ENCODE results near the gene MEGF6.
"Not testable (repeated sequence)": the region's sequence is repeated elsewhere in the genome, so short reads cannot be mapped to it uniquely, and the experiment has no call there.

The MEGF6 gene

DNA sequence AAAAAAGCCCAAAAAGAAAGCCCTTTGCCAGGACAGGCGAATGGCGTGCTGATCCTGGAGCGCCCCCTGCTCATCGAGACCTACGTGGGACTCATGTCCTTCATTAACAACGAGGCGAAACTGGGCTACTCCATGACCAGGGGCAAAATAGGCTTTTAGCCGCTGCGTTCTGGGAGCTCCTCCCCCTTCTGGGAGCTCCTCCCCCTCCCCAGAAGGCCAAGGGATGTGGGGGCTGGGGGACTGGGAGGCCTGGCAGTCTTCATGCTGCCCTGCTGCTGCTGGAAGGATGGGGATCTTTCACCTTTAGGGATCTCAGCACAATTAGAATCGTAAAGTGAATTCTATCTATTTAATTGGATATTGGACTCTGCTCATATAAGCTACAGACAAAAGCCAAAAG, 17.1 kb upstream of the MEGF6 start:
- DNase-seq, result no peak

DNA sequence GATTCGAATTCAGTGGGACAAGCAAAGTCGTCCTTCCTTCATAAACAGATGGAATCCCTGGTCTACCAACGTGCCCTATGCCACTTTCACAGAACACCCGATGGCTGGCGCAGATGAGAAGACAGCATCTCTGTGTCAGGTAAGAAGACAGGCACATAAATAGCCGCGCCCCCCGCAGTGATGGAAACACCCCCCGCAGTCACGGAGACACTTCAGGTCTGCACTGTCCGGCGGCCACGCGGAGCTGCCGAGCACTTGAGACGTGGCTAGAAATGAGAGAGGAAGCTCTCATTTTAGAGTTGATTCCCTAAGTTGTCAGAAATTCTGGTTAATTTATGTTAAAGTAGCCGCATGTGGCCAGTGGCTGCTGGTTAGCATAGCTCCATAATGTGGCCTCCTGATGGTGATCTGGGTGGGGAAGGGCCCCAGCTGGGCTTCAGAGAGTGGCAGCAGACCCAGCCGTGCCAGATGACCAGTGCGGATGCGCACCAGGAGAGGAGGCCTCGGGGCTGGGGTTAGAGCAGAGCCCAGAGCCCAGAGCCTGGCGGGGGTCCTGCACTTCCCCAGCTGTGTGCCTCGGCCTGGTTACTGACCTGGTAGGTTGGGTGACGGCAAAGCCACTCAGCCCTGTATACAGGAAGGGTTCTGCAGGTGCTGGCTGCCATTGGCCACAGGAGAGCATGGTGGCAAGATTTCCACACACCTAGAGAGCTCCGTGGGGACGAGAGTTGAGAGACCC, 16.4 kb upstream of the MEGF6 start:
- no peak for DNase-seq

DNA sequence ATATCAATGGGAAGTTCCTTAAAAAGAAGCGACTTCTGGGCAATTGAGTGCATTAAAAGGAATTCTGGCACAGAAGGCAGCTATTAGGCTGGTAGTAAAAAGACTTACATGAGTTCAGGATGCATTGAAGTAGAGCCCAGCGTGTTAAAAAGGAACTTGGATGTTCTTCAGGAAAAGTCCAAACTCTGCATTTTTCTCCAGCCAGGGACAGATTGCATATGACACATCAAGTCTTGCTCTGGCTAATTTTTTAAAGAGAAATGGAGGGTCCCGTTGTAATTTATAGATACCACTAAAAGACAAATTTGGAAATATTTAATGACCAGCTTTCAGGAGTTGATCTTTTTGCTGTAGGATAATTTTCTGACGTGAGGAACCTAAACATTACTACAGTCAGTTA, 14.7 kb upstream of the MEGF6 start:
- no peak for DNase-seq

DNA sequence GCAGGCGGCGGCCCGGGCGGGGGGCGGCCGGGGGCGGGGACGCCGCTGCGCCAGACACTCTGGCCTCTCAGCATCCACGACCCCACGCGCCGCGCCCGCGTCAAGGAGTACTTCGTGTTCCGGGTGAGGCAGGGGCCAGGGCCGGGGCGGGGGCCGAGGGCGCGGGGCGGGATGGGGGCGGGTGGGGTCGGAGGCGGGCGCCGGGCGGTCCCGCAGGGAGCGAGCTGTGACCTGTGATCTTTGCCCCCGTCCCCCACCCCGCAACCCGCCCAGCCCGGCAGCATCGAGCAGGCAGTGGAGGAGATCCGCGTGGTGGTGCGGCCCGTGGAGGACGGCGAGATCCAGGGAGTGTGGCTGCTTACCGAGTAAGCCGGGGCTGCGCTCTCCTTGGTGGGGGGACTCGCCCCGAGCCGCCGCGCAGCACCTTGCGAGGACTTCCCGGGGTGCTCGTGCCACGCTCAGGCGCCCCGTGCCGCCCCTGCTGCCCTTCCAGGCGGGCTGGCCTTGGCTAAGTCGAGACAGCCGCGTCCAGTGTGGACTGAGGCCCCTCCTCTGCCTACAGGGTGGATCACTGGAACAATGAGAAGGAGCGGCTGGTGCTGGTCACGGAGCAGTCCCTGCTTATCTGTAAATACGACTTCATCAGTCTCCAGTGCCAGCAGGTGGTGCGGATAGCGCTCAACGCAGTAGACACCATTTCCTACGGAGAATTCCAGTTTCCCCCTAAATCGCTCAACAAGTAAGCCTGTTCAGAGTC, 14.0 kb upstream of the MEGF6 start:
- peak; percentile 44 for DNase-seq

DNA sequence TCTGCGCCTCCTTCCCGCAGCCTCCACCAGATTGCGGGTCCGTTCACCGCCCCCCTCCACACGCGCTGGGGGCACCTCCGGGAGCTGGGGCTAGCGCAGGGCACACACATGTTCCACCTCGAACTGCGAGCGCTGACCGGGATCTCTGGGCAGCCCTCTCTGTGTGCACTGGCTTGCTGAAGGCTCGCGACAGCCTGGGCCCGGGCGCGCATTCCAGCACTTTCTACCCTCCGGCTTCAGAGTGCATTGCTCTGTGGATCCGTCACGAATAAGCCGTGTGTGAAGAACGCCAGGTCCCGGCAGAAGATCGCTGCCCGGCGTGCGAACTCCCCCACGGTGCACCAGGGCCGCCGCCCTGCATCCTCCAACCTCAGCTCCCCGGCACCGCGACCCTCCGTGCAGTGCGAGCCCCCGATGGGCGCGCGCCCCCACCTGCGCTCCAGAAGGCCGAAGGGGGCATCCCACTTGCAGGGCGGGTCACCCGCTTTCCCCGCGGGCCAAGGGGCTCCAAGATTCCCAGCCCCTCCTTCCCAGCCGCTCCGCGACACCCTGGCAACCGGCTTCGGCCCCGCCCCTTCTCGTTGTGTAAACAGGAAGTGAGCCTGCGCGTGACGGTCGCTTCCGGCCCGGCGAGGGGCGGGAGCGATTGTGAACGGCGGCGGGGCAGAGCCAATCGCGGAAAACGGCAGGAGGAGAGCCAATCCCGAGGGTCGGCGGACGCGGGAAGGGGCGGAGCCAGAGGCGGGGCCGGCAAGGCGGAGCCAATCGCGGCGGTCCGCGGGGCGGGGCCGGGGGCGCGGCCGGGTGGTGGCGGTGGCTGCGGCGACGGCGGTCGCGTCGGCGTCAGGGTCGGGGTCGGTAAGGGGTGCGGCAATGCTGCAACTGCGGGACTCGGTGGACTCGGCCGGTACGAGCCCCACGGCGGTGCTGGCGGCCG, 13.2 kb upstream of the MEGF6 start, which contains the start of gene TPRG1L:
TSS of gene TPRG1L (plus strand) at position 816 of the 937 bp plus-strand sequence. CDS start at position 874, 58 bp downstream.
- DNase-seq, result peak; percentile 99

DNA sequence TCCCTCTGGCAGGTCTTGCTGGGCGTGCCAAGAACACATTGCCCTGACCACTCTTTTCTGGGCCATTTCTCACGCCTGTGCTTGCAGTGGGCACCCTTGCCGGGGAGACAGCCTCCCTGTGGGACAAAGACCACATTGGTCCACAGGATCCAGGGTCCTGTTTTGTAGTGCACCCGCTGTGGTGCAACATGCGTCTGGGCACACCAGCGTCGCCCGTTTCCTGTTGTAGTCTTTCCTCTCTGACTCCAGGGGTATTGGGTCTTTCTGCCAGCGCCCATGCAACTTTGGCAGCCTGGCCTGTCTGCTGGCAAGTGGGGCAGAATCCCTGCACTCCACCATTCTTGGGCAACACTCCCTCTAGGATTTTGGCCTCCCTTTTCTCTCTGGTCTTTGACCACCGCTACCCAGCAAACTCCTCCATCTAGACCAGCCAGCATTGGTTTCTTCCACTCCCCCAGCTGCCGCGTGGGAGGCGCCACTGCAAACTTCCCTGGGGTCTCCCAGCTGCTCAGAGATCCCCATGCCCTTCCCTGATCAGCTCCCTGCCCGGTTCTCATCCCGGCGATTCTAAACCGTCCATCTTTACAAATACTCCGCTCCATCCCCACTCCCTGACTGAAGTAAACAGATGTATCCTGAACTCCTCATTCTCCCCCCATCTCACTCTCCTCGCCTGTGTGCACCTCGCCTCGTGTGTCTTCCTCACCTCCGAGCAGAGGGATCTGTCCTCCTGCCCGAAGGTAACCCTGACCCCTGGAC, 12.3 kb upstream of the MEGF6 start:
- DNase-seq, result no peak

DNA sequence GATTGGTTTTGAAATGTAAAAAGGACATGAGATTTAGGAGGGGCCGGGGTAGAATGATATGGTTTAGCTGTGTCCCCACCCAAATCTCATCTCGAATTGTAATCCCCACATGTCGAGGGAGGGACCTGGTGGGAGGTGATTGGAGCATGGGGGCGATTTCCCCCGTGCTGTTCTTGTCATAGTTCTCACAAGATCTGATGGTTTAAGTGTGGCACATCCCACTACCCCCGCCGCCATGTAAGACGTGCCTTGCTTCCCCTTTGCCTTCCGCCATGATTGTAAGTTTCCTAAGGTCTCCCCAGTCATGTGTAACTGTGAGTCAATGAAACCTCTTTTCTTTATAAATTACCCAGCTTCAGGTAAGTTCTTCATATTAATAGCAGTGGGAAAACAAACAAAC, 10.8 kb upstream of the MEGF6 start:
- DNase-seq, result not testable (repeated sequence)

DNA sequence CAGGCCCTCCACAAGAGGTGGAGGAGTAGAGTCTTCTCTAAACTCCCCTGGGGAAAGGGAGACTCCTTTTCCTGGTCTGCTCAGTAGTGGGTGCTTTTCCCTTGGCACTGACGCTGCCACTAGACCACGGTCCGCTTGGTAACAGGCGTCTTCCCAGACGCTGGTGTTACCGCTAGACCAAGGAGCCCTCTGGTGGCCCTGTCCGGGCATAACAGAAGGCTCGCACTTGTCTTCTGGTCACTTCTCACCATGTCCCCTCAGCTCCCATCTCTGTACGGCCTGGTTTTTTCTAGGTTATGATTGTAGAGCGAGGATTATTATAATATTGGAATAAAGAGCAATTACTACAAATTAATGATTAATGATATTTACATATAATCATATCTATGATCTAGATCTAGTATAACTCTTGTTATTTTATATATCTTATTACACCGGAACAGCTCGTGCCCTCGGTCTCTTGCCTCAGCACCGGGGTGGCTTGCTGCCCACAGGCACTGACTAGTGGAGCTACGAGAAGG, 9.9 kb upstream of the MEGF6 start:
- DNase-seq, result not testable (repeated sequence)

DNA sequence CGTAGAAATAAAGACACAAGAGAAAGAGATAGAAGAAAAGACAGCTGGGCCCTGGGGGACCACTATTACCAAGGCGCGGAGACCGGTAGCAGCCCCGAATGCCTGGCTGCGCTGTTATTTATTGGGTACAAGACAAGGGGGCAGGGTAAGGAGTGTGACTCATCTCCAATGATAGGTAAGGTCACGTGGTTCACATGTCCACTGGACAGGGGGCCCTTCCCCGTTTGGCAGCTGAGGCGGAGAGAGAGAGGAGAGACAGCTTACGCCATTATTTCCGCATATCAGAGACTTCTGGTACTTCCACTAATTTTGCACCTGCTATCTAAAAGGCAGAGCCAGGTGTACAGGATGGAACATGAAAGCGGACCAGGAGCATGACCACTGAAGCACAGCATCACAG, 9.4 kb upstream of the MEGF6 start:
- no peak for DNase-seq

DNA sequence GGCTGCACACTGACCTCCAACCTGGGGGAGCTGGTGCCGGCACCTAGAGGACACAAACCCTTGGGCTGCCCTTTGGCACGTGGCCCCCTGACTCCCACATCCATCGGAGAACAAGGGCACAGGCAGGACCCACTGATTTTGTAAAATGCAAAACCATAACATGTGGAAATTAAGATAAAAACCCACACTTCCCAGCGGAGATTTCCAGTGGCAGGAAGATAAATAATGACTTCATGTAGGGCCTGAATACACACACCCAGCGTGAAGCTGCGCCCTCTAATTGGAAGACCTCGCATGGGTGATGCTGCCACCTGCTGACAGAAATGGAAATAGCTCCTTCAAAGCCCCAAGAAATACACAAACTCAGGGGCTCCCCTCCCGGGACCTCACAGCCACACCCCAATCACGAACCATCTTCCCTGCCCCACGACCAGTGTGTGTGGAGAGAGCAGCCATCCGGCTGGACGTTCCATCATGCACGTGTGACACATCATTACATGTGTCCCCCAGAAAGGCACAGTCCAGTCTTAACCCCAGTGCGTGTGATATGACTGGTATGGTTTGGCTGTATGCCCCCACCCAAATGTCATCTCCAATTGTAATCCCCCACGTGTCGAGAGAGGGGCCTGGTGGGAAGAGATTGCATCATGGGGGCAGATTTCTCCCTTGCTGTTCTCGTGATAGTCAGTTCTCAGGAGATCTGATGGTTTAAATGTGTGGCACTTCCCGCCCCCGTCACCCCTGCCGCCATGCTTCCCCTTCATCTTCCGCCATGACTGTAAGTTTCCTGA, 7.8 kb upstream of the MEGF6 start:
- peak; percentile 83 for DNase-seq

DNA sequence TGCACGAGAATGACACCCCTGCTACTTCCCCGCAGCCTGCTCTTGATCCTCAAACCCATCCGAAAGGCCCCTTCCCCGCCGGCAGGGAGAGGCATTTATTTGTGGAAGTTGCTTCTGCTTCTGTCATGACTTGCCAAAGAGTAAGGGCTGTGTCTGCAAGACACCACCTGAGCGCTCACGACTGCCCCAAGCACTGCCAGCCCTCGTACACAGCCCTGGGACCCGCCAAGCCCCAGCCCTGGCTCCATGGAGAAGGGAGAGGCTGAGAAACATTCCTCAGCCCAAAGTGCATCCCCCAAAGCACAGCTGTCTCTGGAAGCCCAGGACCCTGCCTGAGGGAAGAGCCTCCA, 7.2 kb upstream of the MEGF6 start:
- DNase-seq, result no peak

DNA sequence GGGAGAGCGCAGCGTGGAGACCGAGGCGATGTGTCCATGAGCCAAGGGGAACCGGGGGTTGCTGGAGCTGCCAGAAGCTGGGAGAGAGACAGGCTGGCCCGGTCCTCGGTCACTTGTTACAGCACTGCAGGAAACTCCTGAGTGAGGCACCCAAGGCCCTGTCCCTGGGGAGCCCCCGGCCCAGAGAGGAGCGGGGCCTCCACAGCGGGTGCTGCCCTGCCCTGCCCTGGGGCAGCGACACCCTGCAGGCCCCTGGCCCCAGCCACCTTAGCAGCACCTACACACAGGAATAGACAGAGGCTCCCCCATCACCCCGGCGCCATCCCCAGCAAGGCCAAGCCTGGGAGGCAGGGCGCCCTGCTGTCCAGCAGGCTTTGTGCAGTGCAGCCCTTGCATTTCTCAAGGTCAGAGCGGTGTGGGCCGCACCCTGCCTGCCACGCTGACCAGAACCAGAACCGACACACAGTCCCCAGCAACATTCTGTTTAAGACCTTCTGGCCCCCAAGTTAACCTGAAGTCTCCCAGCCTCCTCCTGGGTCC, 6.6 kb upstream of the MEGF6 start:
- no peak for DNase-seq

DNA sequence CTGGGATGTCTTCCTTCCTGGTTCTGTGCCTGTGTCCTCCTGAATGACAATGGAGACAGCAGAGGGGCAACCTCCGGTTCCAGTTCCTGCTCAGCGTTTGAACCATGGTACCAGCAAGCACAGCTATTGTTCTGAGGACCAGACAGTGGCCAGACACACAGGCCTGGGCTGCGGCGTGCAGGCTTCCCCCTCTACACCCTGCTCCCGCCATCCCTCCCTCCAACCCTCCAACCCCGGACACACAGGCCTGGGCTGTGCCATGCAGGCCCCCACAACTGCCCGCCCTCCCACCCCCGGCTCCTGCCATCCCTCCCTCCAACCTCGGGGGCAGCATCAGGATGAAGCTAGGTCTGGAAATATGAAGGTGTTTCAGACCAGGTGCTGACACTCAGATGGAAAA, 5.6 kb upstream of the MEGF6 start:
- no peak for DNase-seq

DNA sequence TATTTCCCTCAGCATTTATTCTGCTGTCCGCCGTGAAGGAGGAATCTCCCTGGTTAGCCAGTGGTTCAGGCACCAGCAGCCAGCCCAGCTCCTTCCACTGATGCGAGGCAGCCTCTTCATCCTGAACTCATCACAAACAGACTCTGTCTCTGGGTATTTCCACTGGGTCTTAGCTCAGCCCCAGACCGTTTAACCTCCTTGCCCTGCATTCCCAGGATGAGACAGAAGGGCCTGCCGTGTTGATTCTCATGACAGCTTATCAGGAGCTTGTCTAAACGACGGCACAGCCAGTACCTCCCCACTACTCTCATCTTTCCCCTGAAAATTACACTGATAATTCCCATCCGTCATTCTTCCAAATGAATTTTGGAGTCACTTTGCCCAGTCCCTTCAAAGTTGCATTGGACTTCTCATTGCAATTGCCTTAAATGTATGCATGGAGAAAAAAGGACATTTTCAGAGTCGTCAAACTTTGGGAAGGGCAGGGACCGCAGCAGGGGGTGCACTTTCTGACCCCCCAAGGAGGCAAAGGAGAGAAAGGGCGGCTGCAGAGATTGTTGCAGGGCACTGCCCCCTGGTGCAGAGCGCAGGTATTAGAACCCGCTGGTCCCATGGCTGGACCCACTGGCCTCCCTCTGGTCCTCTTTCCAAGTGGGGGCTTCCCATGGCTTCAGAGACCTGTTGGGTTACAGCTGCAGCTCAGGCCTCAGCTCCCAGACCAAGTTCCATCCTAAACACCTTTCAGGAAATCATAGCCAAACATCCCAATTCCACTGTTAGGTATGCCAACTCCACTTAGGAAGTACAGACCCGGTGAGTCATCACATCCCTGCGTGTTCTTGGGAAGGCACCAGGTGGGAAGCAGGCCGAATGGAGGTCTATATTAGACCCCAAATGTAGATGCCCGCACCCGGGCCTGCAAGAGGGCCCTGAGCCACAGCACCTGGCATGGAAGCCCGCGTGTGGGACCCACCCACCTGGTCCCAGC, 3.7 kb upstream of the MEGF6 start:
- peak; percentile 38 for DNase-seq

DNA sequence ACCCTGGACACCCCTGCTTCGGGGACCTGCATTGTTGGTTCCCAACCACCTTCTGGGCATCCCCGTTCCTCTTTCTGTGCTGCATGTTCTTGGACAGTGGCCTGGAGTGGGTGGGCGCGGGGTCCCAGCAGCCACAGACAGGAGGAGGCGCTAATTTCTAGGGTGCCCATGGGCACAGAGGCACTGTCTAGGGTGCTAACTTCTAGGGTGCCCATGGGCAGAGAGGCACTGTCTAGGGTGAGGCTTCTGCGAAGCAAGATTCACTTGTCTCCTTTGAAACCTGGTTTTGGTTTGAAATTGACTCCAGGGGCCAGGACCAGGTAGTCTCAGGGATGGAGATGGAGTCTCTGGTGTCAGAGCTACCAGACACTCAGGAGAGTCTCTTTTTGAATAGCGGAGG, 815 bp upstream of the MEGF6 start:
- no peak for DNase-seq

DNA sequence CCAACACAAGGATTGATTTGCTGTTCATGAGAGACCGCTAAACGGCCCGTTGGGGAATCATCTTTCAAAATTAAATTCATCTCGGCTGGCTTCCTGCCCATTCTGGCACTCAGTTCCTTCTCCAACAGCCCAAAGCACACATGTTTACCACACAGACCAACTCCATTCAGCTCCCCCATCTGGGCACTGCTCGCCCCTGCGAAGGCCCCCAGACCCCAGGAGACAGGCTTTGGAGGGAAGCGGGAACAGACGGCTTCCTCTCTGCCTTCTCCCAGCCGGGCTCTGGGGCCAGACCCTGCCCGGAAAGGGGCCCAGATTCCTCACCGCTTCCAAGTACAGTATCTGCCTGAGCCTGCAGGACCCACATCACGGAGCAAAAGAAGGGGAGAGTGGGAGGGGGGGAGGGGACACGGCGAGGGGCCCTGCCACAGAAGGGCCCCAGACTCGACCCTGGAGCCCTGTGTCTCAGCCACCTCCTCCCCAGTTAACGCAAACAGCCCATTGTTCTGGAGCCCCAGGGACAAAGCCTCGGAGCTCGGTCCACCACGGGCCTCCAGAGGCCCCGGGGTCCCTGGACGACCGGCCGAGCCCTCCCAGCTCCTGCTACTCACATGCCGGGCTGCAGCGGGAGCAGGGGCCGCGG, 660 bp downstream of the MEGF6 start:
- no peak for DNase-seq

DNA sequence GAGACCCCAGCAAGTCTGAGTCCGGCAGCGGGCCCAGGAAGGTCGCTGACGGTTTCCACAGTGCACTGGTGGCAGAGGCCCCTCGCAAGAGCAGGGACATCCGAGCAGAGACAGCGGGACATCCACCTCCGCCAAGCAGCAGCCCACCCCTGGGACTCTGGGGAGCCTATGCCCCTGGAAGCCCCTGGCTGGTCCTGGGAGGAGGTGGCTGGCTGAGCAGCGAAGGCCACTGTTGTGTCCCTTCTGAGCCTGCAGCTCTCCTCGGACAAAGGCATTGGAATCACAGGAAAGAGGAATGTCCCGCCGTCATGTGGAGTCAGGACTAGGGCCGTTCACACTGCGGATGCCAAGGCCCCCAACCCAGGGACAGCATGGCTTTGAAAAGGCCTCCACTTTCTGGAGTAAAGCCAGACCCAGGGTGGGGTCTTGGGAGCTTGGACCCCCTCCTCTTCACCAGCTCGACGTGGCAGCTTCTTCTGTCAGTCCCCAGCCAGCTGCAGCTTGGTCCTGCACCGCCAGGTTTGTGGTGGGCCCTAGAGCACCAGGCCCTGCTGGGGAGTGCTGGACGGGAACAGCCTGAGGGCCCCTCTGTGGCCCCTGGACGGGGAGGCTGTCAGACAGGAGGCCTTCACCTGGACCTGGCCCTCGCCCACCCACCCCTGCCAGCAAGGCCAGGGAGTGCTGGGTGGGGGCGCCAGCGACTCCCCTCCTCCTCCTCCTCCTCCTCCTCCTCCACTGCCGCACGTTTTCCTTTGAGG, 1.4 kb downstream of the MEGF6 start:
- DNase-seq, result no peak

DNA sequence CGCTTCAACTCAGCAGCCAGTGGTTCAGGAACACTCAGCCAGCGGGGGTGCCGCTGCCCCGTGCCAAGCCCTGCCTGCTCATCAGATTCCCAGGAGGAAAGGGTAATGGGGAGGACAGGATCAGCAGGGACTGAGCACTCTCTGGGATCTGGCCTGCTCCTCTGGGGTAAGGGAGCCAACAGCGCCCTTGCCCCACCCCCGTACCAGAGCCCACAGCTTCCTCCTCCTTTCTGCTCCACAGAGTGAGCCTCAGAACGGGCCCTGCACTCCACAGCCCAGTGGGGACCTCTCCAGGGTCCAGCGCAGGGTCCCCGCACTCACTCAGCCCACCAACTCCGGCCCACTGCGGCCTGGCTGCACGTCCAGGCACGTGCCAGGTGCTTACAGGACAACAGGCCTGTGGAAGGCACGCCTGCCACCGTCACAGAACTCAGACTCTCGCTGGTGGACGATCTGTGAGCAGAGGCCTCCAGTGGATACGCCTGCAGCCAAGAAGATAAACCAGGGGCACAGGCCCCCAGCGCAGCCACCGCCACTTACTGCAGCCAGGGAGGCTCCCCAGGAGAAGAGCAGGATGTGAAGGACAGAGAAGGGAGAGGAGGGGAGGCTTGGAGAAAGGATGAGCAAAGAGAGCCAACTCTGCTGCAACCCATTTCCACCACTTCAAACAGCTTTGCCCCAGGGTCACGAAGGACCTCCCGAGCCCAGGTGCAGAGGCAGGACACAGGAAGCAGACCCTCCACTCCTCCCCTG, 2.1 kb downstream of the MEGF6 start:
- DNase-seq, result no peak

Data from stimulated activated CD8-positive, alpha-beta memory T cell treated with anti-CD3 and anti-CD28 coated beads, Interleukin-4, amount 100 ng/mL, for 48 hours (primary cell).